PC-9 (cell line): ENCODE data around the gene ACSM6. TPM values are rescaled to one million over a fixed set of nuclear protein-coding genes. Genes with fewer than 3 reads are reported as not detected.

ENCODE experiments used
- BruUV-seq: library from RNA; stranded (reverse); fragments of 400-500 nt; replicated peaks from 2 replicates; lab custom pipeline; 2021; lab: Mats Ljungman, UMichigan
- CTCF ChIA-PET: fragments of 300-600 bp; sonication (Branson Sonifier 250); formaldehyde crosslinking; loops from one replicate; lab custom pipeline; 2022; ENCODE audit warnings: antibody characterized with exemption; lab: Charles Lee
- POLR2A ChIA-PET: fragments of 300-600 bp; sonication (Branson Sonifier 250); formaldehyde crosslinking; loops from one replicate; lab custom pipeline; 2022; ENCODE audit warnings: antibody characterized with exemption; ENCODE audit not compliant: unreplicated experiment; lab: Charles Lee
- DNase-seq, 2 experiments: peaks; one replicate each; pipeline versions ENCODE4 v3.0.0 to v3.0.0-alpha.2; 2015 to 2022; ENCODE audit warnings: mixed read lengths in 1 of 2
- H2AFZ ChIP-seq: fragments of 200-600 bp; sonication (generic); 2 replicates; pipeline ENCODE4 v1.8.1; 2017; ENCODE audit warnings: antibody characterized with exemption
- H3F3A ChIP-seq: fragments of 200-600 bp; sonication (generic); 2 replicates; pipeline ENCODE4 v1.8.1; 2017; ENCODE audit warnings: antibody characterized with exemption, mild to moderate bottlenecking, low read depth; ENCODE audit not compliant: insufficient read depth
- H3K27ac ChIP-seq: fragments of 200-600 bp; sonication (generic); 2 replicates; pipeline ENCODE4 v1.6.1; 2016; ENCODE audit warnings: mixed run types
- H3K27me3 ChIP-seq: fragments of 200-600 bp; sonication (generic); 2 replicates; pipeline ENCODE4 v1.6.1; 2016; ENCODE audit warnings: low read depth, mixed run types; ENCODE audit not compliant: insufficient read depth
- H3K36me3 ChIP-seq: fragments of 200-600 bp; sonication (generic); 2 replicates; pipeline ENCODE4 v1.6.1; 2016; ENCODE audit warnings: low read depth, mixed run types
- H3K4me1 ChIP-seq: fragments of 200-600 bp; sonication (generic); replicated peaks from 2 replicates; pipeline ENCODE4 v1.6.1; 2016; ENCODE audit warnings: mixed run types; ENCODE audit not compliant: insufficient read depth
- H3K4me2 ChIP-seq: fragments of 200-600 bp; sonication (generic); 2 replicates; pipeline ENCODE4 v1.6.1; 2017; ENCODE audit warnings: mixed run types
- H3K4me3 ChIP-seq: fragments of 200-600 bp; sonication (generic); 2 replicates; pipeline ENCODE4 v1.6.1; 2016; ENCODE audit warnings: mixed run types
- H3K79me2 ChIP-seq: fragments of 200-600 bp; sonication (generic); 2 replicates; pipeline ENCODE4 v1.6.1; 2017; ENCODE audit warnings: low read depth, mixed run types
- H3K9me2 ChIP-seq: fragments of 200-600 bp; sonication (generic); 2 replicates; pipeline ENCODE4 v1.8.1; 2017; ENCODE audit warnings: mild to moderate bottlenecking; ENCODE audit not compliant: insufficient read depth
- H3K9me3 ChIP-seq: fragments of 200-600 bp; sonication (generic); 2 replicates; pipeline ENCODE4 v1.8.1; 2016; ENCODE audit warnings: low read depth; ENCODE audit not compliant: insufficient read depth
- H4K20me1 ChIP-seq: fragments of 200-600 bp; sonication (generic); 2 replicates; pipeline ENCODE4 v1.8.1; 2017; ENCODE audit not compliant: insufficient read depth
- CTCF ChIP-seq: fragments of 200-600 bp; sonication (generic); conservative IDR thresholded peaks from 2 replicates; pipeline ENCODE4 v1.6.1; 2017; ENCODE audit warnings: mixed run types, antibody characterized with exemption, mild to moderate bottlenecking, moderate library complexity
- EZH2 ChIP-seq: fragments of 200-600 bp; sonication (generic); IDR thresholded peaks from 2 replicates; pipeline ENCODE4 v1.8.0; 2017; ENCODE audit warnings: antibody characterized with exemption, low read depth
- intact Hi-C: fragments of 100-400 bp; cut with micrococcal nuclease; formaldehyde crosslinking; loops from one replicate; pipeline ENCODE4 v1.10.0; 2022; ENCODE audit not compliant: unreplicated experiment
- total RNA-seq: library from RNA; stranded (reverse); gene quantifications from 2 replicates; pipeline ENCODE4 v1.2.3, GENCODE V29; 2021

Gene ACSM6
- total RNA-seq, 1 experiment from 2014 or later = not detected

DNA sequence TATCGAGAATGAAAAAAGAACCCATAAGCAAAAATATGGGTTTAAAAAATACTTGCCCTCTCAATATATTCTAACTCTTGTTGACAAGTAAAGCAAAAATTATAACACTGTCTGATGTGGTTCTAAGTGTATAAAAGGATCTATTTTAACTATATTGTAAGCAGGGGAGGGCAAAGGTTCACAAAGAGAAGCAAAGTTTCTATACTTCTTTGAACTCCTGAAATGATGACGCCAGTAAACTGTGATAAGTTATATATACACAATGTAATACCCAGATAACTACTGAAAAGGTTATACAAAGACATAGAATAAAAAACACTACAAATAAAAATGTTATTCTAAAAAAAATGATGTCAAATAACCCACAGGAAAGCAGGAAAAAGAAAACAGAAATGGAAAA lies 59.6 kb downstream of the ACSM6 start:
- POLR2A ChIA-PET = no interaction called here
- no peak for DNase-seq
- H3K4me3 ChIP-seq = no peak overlapping the region
- no peaks in the 10 kb centered on the region for H4K20me1 ChIP-seq
- TF ChIP-seq CTCF (no peak), EZH2 (no peak)
- peaks cover 30% of the 10 kb centered on the region; the same call in 1 of the 2 replicates for H3K79me2 ChIP-seq
- no peaks in the 10 kb centered on the region for H3F3A ChIP-seq
- H3K27ac ChIP-seq = no peak overlapping the region
- H3K9me3 ChIP-seq = no peaks in the 10 kb centered on the region
- no peak overlapping the region for H3K4me2 ChIP-seq
- intact Hi-C loops = no loop called here
- H3K36me3 ChIP-seq = peaks cover 16% of the 10 kb centered on the region
- CTCF ChIA-PET = no interaction called here
- H3K27me3 ChIP-seq = no peaks in the 10 kb centered on the region
- no peaks in the 10 kb centered on the region for H3K9me2 ChIP-seq
- no peaks in the 10 kb centered on the region for H3K4me1 ChIP-seq
- BruUV-seq = no TSS peak
- no peak overlapping the region for H2AFZ ChIP-seq

GRCh38 chr10:95254629-95255028 lies 60.6 kb downstream of the ACSM6 start:
- Histone ChIP-seq H3K9me3 (no peaks in the 10 kb centered on the region), H3K79me2 (peaks cover 30% of the 10 kb centered on the region), H2AFZ (no peak overlapping the region), H3K27me3 (no peaks in the 10 kb centered on the region), H3K4me3 (no peak overlapping the region), H4K20me1 (no peaks in the 10 kb centered on the region), H3K9me2 (no peaks in the 10 kb centered on the region), H3K36me3 (peaks cover 16% of the 10 kb centered on the region), H3K4me1 (no peaks in the 10 kb centered on the region), H3F3A (no peaks in the 10 kb centered on the region), H3K4me2 (no peak overlapping the region), H3K27ac (no peak overlapping the region)
- TF ChIP-seq EZH2 = no peak
- no peak for TF ChIP-seq CTCF
- ChIA-PET POLR2A (no interaction called here), CTCF (interaction anchor here (0.6 kb wide), 1 partner anchor 650 kb away, joined by 7 read pairs; no protein-coding TSS in a partner anchor)
- no TSS peak for BruUV-seq
- intact Hi-C loops = no loop called here
- no peak for DNase-seq

- Histone ChIP-seq H3K36me3 (peaks cover 19% of the 10 kb centered on the region), H2AFZ (no peak overlapping the region), H3F3A (peaks cover under 1% of the 10 kb centered on the region; the same call in 1 of the 2 replicates), H3K9me2 (no peaks in the 10 kb centered on the region), H3K9me3 (no peaks in the 10 kb centered on the region), H3K27me3 (no peaks in the 10 kb centered on the region), H3K27ac (no peak overlapping the region), H3K79me2 (peaks cover 38% of the 10 kb centered on the region), H4K20me1 (no peaks in the 10 kb centered on the region), H3K4me3 (no peak overlapping the region), H3K4me2 (no peak overlapping the region), H3K4me1 (peaks cover 15% of the 10 kb centered on the region)
- no peak for DNase-seq
- BruUV-seq = no TSS peak
- TF ChIP-seq CTCF = no peak
- ChIA-PET CTCF (no interaction called here), POLR2A (no interaction called here)
- intact Hi-C loops = no loop called here
Observed at GRCh38 chr10:95256268-95256667, 62.2 kb downstream of the ACSM6 start.
